ENCODE data around the gene HRH3.

HRH3 gene

DNA sequence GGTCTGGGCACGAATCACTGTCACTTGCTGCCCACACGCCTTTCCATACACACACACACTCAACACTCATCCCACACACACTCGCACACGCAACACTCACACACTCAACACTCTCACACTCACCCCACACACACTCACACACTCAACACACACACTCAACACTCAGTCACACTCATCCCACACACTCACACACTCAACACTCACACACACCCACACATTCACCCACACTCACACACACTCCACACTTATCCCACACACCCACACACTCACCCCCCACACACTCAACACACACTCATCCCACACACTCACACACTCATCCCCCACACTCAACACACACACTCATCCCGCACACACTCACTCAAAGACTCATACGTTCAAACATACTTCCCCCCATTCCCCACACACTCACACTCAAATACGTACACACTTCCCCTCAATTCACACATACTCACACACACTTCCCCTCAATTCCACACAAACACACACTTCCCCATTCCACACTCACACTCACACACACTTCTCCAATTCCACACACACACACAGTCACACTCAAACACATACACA is 9.0 kb upstream of the HRH3 start:
- DNase-seq, result no peak

GRCh38 chr20:62227977-62228958 is 8.2 kb upstream of the HRH3 start:
- DNase-seq, result no peak

DNA sequence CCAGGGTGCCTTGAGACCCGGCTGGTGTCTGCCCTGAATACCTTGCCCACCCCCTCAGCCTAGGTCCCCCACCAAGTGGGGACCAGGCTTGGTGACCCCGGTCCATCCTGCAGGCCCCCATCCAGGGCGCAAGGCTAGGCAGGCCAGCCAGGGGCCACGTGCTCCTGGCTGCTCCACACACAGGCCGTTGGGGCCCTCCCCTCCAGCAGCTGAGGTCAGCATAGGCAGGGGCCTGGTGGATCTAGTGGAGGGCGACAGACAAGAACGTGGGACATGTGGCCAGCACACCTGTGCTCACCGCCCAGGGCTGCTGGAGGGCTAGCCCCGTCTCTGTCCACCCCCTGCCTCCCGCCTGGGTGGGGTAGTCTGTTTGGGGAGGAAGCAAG is 7.5 kb upstream of the HRH3 start:
- DNase-seq, result no peak

GRCh38 chr20:62226707-62227590 is 6.9 kb upstream of the HRH3 start:
- DNase-seq, result no peak

GRCh38 chr20:62225820-62226635 is 6.0 kb upstream of the HRH3 start:
- no peak for DNase-seq

- no peak for DNase-seq
Measured at GRCh38 chr20:62225026-62225425, 4.9 kb upstream of the HRH3 start.

DNA sequence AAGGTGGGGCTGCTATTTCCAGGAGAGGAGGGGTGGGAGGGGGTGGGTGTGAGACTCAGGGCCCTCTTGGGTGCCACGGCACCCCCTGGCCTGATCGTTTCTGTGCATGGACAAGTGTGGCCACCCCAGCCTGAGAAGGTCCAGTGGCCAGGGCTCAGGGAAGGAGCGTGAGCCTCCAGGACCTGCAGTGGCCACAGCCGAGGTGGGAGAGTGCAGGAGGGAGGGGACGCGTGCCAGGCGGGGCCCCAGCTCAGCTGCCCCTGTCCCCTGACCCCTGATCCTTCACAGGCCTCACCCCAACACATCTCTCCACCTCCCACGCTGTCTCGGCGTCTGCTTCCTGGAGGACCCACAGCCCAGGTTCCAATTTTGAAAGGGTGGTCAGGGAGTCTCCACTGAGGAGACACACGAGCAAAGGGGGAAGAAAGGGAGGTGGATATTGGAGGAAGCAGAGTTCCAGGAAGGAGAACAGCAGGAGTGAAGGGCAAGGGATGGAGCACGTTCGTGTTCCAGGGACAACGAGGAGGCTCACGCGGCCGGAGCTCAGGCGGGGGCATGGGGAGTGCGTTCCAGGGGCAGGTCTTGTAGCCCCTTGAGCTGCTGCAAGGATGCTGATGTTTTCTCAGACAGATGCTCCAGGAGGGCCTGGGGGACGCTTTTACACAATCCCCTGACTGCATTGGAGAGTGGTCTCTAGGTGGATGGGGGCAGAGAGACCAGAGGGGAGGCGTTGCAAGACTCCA is 4.2 kb upstream of the HRH3 start:
- DNase-seq, result no peak

DNA sequence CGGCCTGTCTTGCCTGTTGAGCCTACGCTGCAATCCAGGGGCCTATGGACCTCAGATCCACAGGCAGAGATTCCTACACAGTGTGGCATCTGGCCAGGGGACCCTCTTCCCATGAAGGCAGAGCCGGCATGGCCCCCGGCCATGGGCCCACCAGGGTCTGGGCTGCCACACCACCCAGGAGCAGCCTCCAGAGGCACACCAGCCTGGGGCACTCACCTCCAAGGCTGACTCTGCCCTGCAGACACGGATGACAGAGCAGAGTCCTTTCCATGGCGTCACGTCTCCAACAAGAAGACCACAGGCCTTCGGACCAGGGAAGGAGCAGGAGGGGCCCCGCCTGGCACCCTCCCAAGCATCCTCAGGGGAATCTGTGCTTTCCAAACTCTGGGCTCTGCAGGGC is 3.5 kb upstream of the HRH3 start:
- no peak for DNase-seq

GRCh38 chr20:62222972-62223371 is 2.9 kb upstream of the HRH3 start:
- DNase-seq, result no peak

GRCh38 chr20:62222266-62222850 is 2.3 kb upstream of the HRH3 start:
- DNase-seq, result no peak

- DNase-seq, result no peak
Measured at GRCh38 chr20:62220666-62221568, 839 bp upstream of the HRH3 start.

DNA sequence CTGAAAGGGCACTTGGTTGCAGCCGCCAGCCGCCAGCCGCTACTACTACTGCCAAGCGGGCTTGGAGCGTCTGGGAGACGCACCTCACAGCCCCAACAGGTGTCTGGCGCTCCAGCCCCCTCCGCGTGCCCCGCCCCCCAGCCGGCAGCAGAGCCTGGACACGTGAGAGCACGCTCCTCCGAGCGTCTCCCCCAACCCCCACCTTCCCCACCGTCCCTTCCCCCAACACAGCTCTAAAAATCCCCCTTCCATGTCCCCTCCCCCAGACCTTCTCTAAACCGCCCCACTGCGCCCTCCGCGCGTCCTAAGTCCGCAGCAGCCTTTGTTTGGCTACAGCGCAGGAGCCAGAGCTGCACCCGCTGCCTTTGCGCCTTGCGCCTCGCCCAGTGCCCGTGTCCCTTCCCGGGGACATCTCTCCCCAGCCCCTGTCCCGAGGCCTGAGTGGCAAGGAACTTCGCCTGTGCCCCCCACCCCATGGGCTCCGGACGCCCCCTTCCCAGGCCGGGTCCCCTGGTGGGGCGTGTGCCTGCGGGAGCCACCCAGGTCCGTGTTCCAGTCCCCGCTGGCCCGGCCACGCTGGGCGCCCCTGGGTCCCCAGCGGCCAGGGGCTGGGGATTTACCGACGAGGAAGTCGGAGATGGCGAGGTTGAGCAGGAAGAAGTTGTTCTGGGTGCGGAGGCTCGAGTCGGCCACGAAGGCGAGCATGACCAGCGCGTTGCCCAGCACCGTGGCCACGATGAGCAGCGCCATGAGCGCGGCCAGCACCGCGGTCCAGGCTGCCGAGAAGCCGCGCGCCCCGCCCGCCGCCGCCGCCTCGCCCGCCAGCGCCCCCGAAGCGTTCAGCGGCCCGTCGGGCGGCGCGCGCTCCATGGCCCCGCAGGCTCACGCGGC is 732 bp downstream of the HRH3 start:
- DNase-seq, result no peak

DNA sequence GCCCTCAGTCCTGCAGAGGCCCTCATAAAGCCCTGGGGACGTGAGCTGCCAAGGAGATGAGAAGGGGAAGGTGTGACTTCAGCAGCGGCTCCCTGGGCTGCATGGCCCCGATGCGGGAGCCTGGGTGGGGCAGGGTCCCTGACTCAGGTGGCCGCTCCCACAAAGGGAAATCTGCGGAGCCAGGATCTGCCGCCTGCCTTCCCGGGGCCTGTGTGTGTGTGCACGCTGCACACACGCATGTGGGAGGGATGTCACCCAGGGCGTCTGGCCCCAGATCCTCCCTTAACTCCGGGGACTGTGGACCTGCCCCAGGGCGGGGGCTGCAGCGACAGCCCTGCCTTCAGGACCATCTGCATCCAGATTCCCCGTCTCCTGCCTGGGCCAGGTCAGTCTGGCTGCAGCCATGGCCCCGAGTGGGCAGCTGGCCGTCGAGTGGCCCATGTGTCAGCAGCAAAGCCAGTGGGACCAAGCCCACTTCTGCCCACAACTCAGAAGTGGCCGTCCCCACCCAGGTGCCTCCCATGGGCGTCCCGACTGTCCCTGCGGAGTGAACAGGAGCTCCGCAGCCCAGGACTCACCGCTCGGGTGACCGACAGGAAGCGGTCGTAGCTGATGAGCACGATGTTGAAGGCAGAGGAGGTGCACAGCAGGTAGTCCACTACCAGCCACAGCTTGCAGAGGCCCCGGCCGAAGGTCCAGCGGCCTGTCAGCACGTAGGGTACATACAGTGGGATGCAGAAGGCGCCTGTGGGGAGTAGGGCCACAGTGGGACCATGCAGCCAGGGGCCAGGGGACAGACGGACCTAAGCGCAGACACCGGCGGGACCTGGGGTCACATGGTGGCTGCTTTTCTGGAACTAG is 1.9 kb downstream of the HRH3 start:
- no peak for DNase-seq

- no peak for DNase-seq
Measured at GRCh38 chr20:62216636-62217566, 3.2 kb downstream of the HRH3 start.

DNA sequence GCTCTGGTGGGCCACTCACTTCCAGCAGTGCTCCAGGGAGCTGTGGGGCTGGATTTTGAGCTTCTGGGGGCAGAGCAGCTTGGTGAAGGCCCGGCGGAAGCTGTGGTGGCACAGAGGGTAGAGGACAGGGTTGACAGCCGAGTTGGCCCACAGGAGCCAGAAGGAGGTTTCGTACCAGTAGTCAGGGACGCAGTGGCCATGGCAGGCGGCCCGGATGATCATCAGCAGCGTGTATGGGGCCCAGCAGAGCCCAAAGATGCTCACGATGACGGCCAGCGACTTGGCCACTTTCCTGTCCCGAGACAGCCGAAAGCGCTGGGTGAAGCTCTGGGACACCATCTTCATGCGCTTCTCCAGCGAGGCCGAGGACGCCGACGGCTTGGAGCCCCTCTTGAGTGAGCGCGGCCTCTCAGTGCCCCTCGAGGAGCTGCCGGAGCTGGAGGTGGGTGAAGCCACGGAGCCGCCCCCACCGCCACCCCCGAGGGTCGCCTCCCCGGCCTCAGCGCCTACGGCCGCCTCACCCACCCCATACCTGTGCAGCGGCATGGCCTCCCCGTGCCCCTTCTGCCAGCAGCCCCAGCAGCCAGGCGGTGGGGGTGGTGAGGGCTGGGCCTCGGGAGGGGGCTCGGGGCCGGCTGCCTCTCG is 4.0 kb downstream of the HRH3 start:
- no peak for DNase-seq
